HCT116 (cell line): Measurements from ENCODE around the gene ATP6V0C. TPM values are rescaled to one million over a fixed set of nuclear protein-coding genes. Genes with fewer than 3 reads are reported as not detected.
A peak's percentile ranks its signal among the peaks of the same experiment; 100 is the strongest.

Experiments
- ATAC-seq: fragments of 200-7000 bp; cut with Tn5 transposase; 2 replicates; pipeline ENCODE4 v1.9.1; 2020; ENCODE audit warnings: mild to moderate bottlenecking, moderate library complexity
- BruUV-seq: library from RNA; stranded (reverse); fragments of 400-500 nt; replicated peaks from 2 replicates; lab custom pipeline; 2021; lab: Mats Ljungman, UMichigan
- CTCF ChIA-PET: fragments of 300-600 bp; sonication (Branson Sonifier 250); formaldehyde crosslinking; loops from one replicate; lab custom pipeline; 2021; ENCODE audit warnings: antibody characterized with exemption; lab: Charles Lee
- POLR2A ChIA-PET: fragments of 300-600, 350-600 bp; sonication (Branson Sonifier 250); formaldehyde crosslinking; loops from one replicate; lab custom pipeline; 2021; ENCODE audit warnings: antibody characterized with exemption; lab: Charles Lee
- RAD21 ChIA-PET, 2 experiments: fragments of 300-600 bp; sonication (Branson Sonifier 250); formaldehyde crosslinking; loops; one replicate each; lab custom pipeline; 2023; ENCODE audit warnings: low total read pairs in 2 of 2; ENCODE audit not compliant: uncharacterized antibody in 2 of 2, unreplicated experiment in 2 of 2, low non-redundant PET in 1 of 2; lab: Charles Lee
- DNase-seq: peaks from one replicate; pipeline ENCODE4 v3.0.0-alpha.2; 2010; ENCODE audit warnings: low read depth, low spot score
- H2AFZ ChIP-seq: fragments of 200-600 bp; shearing (Covaris generic), sonication (generic); 2 replicates; pipeline ENCODE4 v1.6.1; 2017; ENCODE audit warnings: low read depth, mixed run types, mixed read lengths, antibody characterized with exemption, low read length; ENCODE audit not compliant: poor library complexity, severe bottlenecking
- H3K27ac ChIP-seq: 2 replicates; pipeline ENCODE4 v1.5.1; 2012; ENCODE audit warnings: low read depth, low read length
- H3K27me3 ChIP-seq: fragments of 200-600 bp; sonication (generic); 2 replicates; pipeline ENCODE4 v1.6.1; 2016; ENCODE audit warnings: mixed run types, low read length, mixed read lengths; ENCODE audit not compliant: insufficient read depth
- H3K36me3 ChIP-seq, 2 experiments: fragments of 200-500 bp in 1 of 2; fragments of 200-600 bp in 1 of 2; sonication (Bioruptor generic) in 1 of 2; sonication (generic) in 1 of 2; 2 replicates each; pipeline versions ENCODE4 v1.5.1 to v1.6.1; 2014 to 2016; ENCODE audit warnings: low read length in 2 of 2, inconsistent platforms in 1 of 2, mixed read lengths in 1 of 2, mixed run types in 1 of 2; ENCODE audit not compliant: insufficient read depth in 2 of 2, control insufficient read depth in 1 of 2
- H3K4me1 ChIP-seq, 2 experiments: fragments of 200-600 bp in 1 of 2; sonication (generic) in 1 of 2; 2 replicates each; pipeline versions ENCODE4 v1.5.1 to v1.6.1; 2012 to 2017; ENCODE audit warnings: low read length in 2 of 2, inconsistent platforms in 1 of 2, mild to moderate bottlenecking in 1 of 2, mixed read lengths in 1 of 2, mixed run types in 1 of 2, moderate library complexity in 1 of 2; ENCODE audit not compliant: insufficient read depth in 2 of 2, control insufficient read depth in 1 of 2
- H3K4me2 ChIP-seq: fragments of 200-600 bp; sonication (generic); 2 replicates; pipeline ENCODE4 v1.6.1; 2017; ENCODE audit warnings: mixed run types, low read length, mixed read lengths
- H3K4me3 ChIP-seq, 2 experiments: fragments of 200-600 bp in 1 of 2; sonication (generic) in 1 of 2; replicated peaks in 1 of 2; 2 replicates each; pipeline ENCODE4 v1.5.1; 2011 to 2016; ENCODE audit warnings: low read length in 2 of 2, control low read depth in 1 of 2, low read depth in 1 of 2, mild to moderate bottlenecking in 1 of 2, mixed read lengths in 1 of 2, mixed run types in 1 of 2
- H3K79me2 ChIP-seq: fragments of 200-600 bp; sonication (generic); 2 replicates; pipeline ENCODE4 v1.6.1; 2017; ENCODE audit warnings: mild to moderate bottlenecking, mixed run types, low read length, moderate library complexity, mixed read lengths; ENCODE audit not compliant: insufficient read depth
- H3K9ac ChIP-seq: fragments of 200-600 bp; sonication (generic); 2 replicates; pipeline ENCODE4 v1.6.1; 2016; ENCODE audit warnings: low read length, mixed read lengths
- H3K9me2 ChIP-seq: fragments of 200-600 bp; sonication (generic), shearing (Covaris generic); 2 replicates; pipeline ENCODE4 v1.6.1; 2017; ENCODE audit warnings: mixed run types, mild to moderate bottlenecking, moderate library complexity; ENCODE audit not compliant: insufficient read depth
- H3K9me3 ChIP-seq, 2 experiments: fragments of 200-500 bp in 1 of 2; fragments of 200-600 bp in 1 of 2; sonication (Bioruptor generic) in 1 of 2; sonication (generic) in 1 of 2; 2 replicates each; pipeline ENCODE4 v1.6.1; 2014 to 2017; ENCODE audit warnings: low read length in 2 of 2, mixed read lengths in 2 of 2, inconsistent platforms in 1 of 2, low read depth in 1 of 2, mild to moderate bottlenecking in 1 of 2, mixed run types in 1 of 2, moderate library complexity in 1 of 2; ENCODE audit not compliant: control insufficient read depth in 1 of 2, insufficient read depth in 1 of 2
- H4K20me1 ChIP-seq: fragments of 200-600 bp; sonication (generic), shearing (Covaris generic); 2 replicates; pipeline ENCODE4 v1.6.1; 2017; ENCODE audit warnings: mixed run types, mild to moderate bottlenecking, moderate library complexity; ENCODE audit not compliant: insufficient read depth
- CBX3 ChIP-seq: IDR thresholded peaks from 2 replicates; pipeline ENCODE4 v1.6.1; 2012; ENCODE audit warnings: low read depth
- CTCF ChIP-seq, 3 experiments: fragments of 200-600 bp in 1 of 3; sonication (generic) in 1 of 3; IDR thresholded peaks in 2 of 3; conservative IDR thresholded peaks in 1 of 3; 2 replicates each; pipeline ENCODE4 v1.5.1; 2012 to 2017; ENCODE audit warnings: low read depth in 2 of 3, low read length in 2 of 3, antibody characterized with exemption in 1 of 3, borderline replicate concordance in 1 of 3, control low read depth in 1 of 3, mild to moderate bottlenecking in 1 of 3, mixed read lengths in 1 of 3, mixed run types in 1 of 3, moderate library complexity in 1 of 3; ENCODE audit not compliant: insufficient read depth in 1 of 3
- EGR1 ChIP-seq: IDR thresholded peaks from 2 replicates; pipeline ENCODE4 v1.6.1; 2012; ENCODE audit warnings: low read depth
- EZH2 ChIP-seq: fragments of 200-600 bp; sonication (generic); IDR thresholded peaks from 2 replicates; pipeline ENCODE4 v1.6.1; 2017; ENCODE audit warnings: antibody characterized with exemption, mixed run types
- EZH2phosphoT487 ChIP-seq: fragments of 200-600 bp; IDR thresholded peaks from 2 replicates; pipeline ENCODE4 v1.6.1; 2018; ENCODE audit warnings: antibody characterized with exemption, borderline replicate concordance
- FOSL1 ChIP-seq: IDR thresholded peaks from 2 replicates; pipeline ENCODE4 v1.6.1; 2012; ENCODE audit warnings: low read depth
- JUND ChIP-seq: IDR thresholded peaks from 2 replicates; pipeline ENCODE4 v1.6.1; 2012
- MAX ChIP-seq: IDR thresholded peaks from 2 replicates; pipeline ENCODE4 v1.6.1; 2012
- POLR2AphosphoS5 ChIP-seq: IDR thresholded peaks from 2 replicates; pipeline ENCODE4 v1.6.1; 2011; ENCODE audit warnings: mild to moderate bottlenecking, low read depth, low read length, moderate library complexity
- SIN3A ChIP-seq: IDR thresholded peaks from 2 replicates; pipeline ENCODE4 v1.6.1; 2012; ENCODE audit warnings: low read depth
- SP1 ChIP-seq: IDR thresholded peaks from 2 replicates; pipeline ENCODE4 v1.6.1; 2012; ENCODE audit warnings: low read depth
- TCF7L2 ChIP-seq: IDR thresholded peaks from 2 replicates; pipeline ENCODE4 v1.7.0; 2011; ENCODE audit warnings: borderline replicate concordance, inconsistent platforms; ENCODE audit not compliant: insufficient read depth, insufficient read length; ENCODE audit errors: extremely low read depth
- YY1 ChIP-seq: IDR thresholded peaks from 2 replicates; pipeline ENCODE4 v1.6.1; 2011; ENCODE audit warnings: low read length, low read depth, moderate library complexity, mild to moderate bottlenecking; ENCODE audit not compliant: insufficient replicate concordance; ENCODE audit errors: extremely low read depth
- ZNF274 ChIP-seq: fragments of 200-500 bp; sonication (Bioruptor generic); IDR thresholded peaks from 2 replicates; pipeline ENCODE4 v1.6.1; 2014; ENCODE audit warnings: mild to moderate bottlenecking, low read depth, low read length, inconsistent platforms
- intact Hi-C: fragments of 100-400 bp; cut with micrococcal nuclease; formaldehyde crosslinking; loops from 2 replicates; pipeline ENCODE4 v1.10.0; 2022
- total RNA-seq: library from RNA; stranded (reverse); gene quantifications from one replicate; pipeline ENCODE4 v1.2.1, GENCODE V29; 2021; ENCODE audit not compliant: unreplicated experiment

The ATP6V0C gene
- total RNA-seq, 1 experiment from 2014 or later = 187 TPM

- Histone ChIP-seq H3K9ac (no peak overlapping the region), H2AFZ (no peak overlapping the region), H3K4me1 (peaks cover 26 to 61% of the 10 kb centered on the region in 2 experiments), H3K27me3 (no peaks in the 10 kb centered on the region), H3K36me3 (no peaks in the 10 kb centered on the region), H3K9me2 (no peaks in the 10 kb centered on the region), H3K9me3 (no peaks in the 10 kb centered on the region), H3K4me3 (no peak overlapping the region), H3K79me2 (peaks cover 70% of the 10 kb centered on the region), H3K27ac (peak overlapping the region; percentile 35; the same call in 1 of the 2 replicates), H3K4me2 (peak overlapping the region; percentile 9), H4K20me1 (peaks cover 5% of the 10 kb centered on the region; the same call in 1 of the 2 replicates)
- ChIA-PET RAD21 (no interaction called here), CTCF (no interaction called here), POLR2A (no interaction called here)
- ATAC-seq (no peak), DNase-seq (no peak)
- BruUV-seq = no TSS peak
- TF ChIP-seq POLR2AphosphoS5 = no peak
- intact Hi-C loops = no loop called here
These were observed 2.9 kb downstream of the ATP6V0C start for GRCh38 chr16:2516391-2517240.

GRCh38 chr16:2517954-2518605 is 4.3 kb downstream of the ATP6V0C start:
- peaks cover 22 to 53% of the 10 kb centered on the region in 2 experiments for H3K4me1 ChIP-seq
- no peak overlapping the region for H3K9ac ChIP-seq
- no TSS peak for BruUV-seq
- H3K27me3 ChIP-seq = no peaks in the 10 kb centered on the region
- ChIA-PET CTCF (interaction anchor here (1.2 kb wide), 1 partner anchor 323 kb away, joined by 3 read pairs; no protein-coding TSS in a partner anchor), RAD21 (no interaction called here), POLR2A (interaction anchor here (0.9 kb wide), 1 partner anchor 19 kb away, joined by 4 read pairs; the partner anchor contains the start of gene PDPK1)
- H3K4me2 ChIP-seq = no peak overlapping the region
- TF ChIP-seq CBX3 = no peak
- TF ChIP-seq FOSL1 = no peak
- no peak for TF ChIP-seq EGR1
- TF ChIP-seq JUND = no peak
- TF ChIP-seq POLR2AphosphoS5 = no peak
- no peak for TF ChIP-seq TCF7L2
- TF ChIP-seq YY1 = no peak
- no peak for TF ChIP-seq ZNF274
- TF ChIP-seq CTCF (IDR thresholded peaks at IDR 0.05 in 2 of 3, conservative IDR thresholded peaks at IDR 0.05 in 1 of 3; ENCODE audit: borderline replicate concordance in 1 of 3, insufficient read depth in 1 of 3, low read depth in 2 of 3, low read length in 2 of 3) = no peak
- TF ChIP-seq SIN3A = no peak
- no peak for TF ChIP-seq EZH2
- TF ChIP-seq MAX = no peak
- no peak for TF ChIP-seq EZH2phosphoT487
- TF ChIP-seq SP1 = no peak
- H3K9me3 ChIP-seq = no peaks in the 10 kb centered on the region
- peak overlapping the region; percentile 32; the same call in 1 of the 2 replicates for H3K27ac ChIP-seq
- no peak for ATAC-seq
- H3K36me3 ChIP-seq = peaks cover 1% of the 10 kb centered on the region in 2 experiments; a peak in 1 of 4 replicates
- no peaks in the 10 kb centered on the region for H3K9me2 ChIP-seq
- H3K79me2 ChIP-seq = peaks cover 80% of the 10 kb centered on the region
- intact Hi-C loops = no loop called here
- peaks cover 5% of the 10 kb centered on the region; the same call in 1 of the 2 replicates for H4K20me1 ChIP-seq
- H2AFZ ChIP-seq = no peak overlapping the region
- no peak overlapping the region for H3K4me3 ChIP-seq
- no peak for DNase-seq
